GM19023 (cell line): Measurements from ENCODE around the gene PTTG1.

Experiments used
- ATAC-seq: cut with Tn5 transposase; IDR thresholded peaks from one replicate; pipeline ENCODE4 v1.9.1; 2021; ENCODE audit warnings: mild to moderate bottlenecking, moderate library complexity; ENCODE audit not compliant: unreplicated experiment

Gene PTTG1

GRCh38 chr5:160452795-160453194 lies 31.1 kb downstream of the PTTG1 start:
- ATAC-seq = no peak

GRCh38 chr5:160453751-160454150 lies 32.1 kb downstream of the PTTG1 start:
- no peak for ATAC-seq

GRCh38 chr5:160455600-160455999 lies 33.9 kb downstream of the PTTG1 start:
- ATAC-seq = no peak

- ATAC-seq = no peak
Measured at GRCh38 chr5:160456480-160457177, 35.0 kb downstream of the PTTG1 start.

- no peak for ATAC-seq
Measured at GRCh38 chr5:160457252-160457651, 35.6 kb downstream of the PTTG1 start.

GRCh38 chr5:160458806-160459800 lies 37.4 kb downstream of the PTTG1 start:
- ATAC-seq = peak; percentile 87

- no peak for ATAC-seq
Measured at GRCh38 chr5:160460377-160461049, 38.9 kb downstream of the PTTG1 start.

- no peak for ATAC-seq
Measured at GRCh38 chr5:160461378-160461777, 39.7 kb downstream of the PTTG1 start.

- no peak for ATAC-seq
Measured at GRCh38 chr5:160462167-160462566, 40.5 kb downstream of the PTTG1 start.

- no peak for ATAC-seq
Measured at GRCh38 chr5:160463227-160463626, 41.6 kb downstream of the PTTG1 start.

GRCh38 chr5:160463740-160464465 lies 42.2 kb downstream of the PTTG1 start:
- ATAC-seq = no peak

GRCh38 chr5:160464466-160464797 lies 42.8 kb downstream of the PTTG1 start:
- ATAC-seq = no peak

- ATAC-seq = no peak
Measured at GRCh38 chr5:160466116-160466515, 44.5 kb downstream of the PTTG1 start.

GRCh38 chr5:160466889-160467554 lies 45.4 kb downstream of the PTTG1 start:
- no peak for ATAC-seq

GRCh38 chr5:160467555-160468362 lies 46.1 kb downstream of the PTTG1 start:
- peak; percentile 94 for ATAC-seq

- no peak for ATAC-seq
Measured at GRCh38 chr5:160468363-160468975, 46.8 kb downstream of the PTTG1 start.

- ATAC-seq = no peak
Measured at GRCh38 chr5:160469156-160470144, 47.8 kb downstream of the PTTG1 start.
